Measurements from ENCODE around the gene HES3.

The HES3 gene

GRCh38 chr1:6271006-6271405 is 27.0 kb downstream of the HES3 start:
- Histone ChIP-seq H3K9me3 (ENCODE audit: insufficient read depth, low read depth, low read length) (no peaks in the 10 kb centered on the region), H3K4me3 (ENCODE audit: low read length) (no peak overlapping the region), H3K27ac (ENCODE audit: low read length) (no peak overlapping the region), H3K36me3 (ENCODE audit: insufficient read depth, low read depth, low read length) (no peaks in the 10 kb centered on the region), H3K27me3 (ENCODE audit: insufficient read depth, low read length) (no peaks in the 10 kb centered on the region), H3K9ac (ENCODE audit: low read depth, low read length) (no peak overlapping the region), H3K4me1 (ENCODE audit: insufficient read depth, low read length) (peaks cover 9% of the 10 kb centered on the region)

GRCh38 chr1:6271554-6271953 is 27.6 kb downstream of the HES3 start:
- Histone ChIP-seq H3K27ac (ENCODE audit: low read length) (no peak overlapping the region), H3K36me3 (ENCODE audit: insufficient read depth, low read depth, low read length) (no peaks in the 10 kb centered on the region), H3K4me1 (ENCODE audit: insufficient read depth, low read length) (peaks cover 13% of the 10 kb centered on the region), H3K4me3 (ENCODE audit: low read length) (no peak overlapping the region), H3K9me3 (ENCODE audit: insufficient read depth, low read depth, low read length) (no peaks in the 10 kb centered on the region), H3K9ac (ENCODE audit: low read depth, low read length) (no peak overlapping the region), H3K27me3 (ENCODE audit: insufficient read depth, low read length) (no peaks in the 10 kb centered on the region)

GRCh38 chr1:6272452-6272851 is 28.5 kb downstream of the HES3 start:
- Histone ChIP-seq H3K36me3 (ENCODE audit: insufficient read depth, low read depth, low read length) (no peaks in the 10 kb centered on the region), H3K9ac (ENCODE audit: low read depth, low read length) (no peak overlapping the region), H3K27ac (ENCODE audit: low read length) (no peak overlapping the region), H3K4me1 (ENCODE audit: insufficient read depth, low read length) (peaks cover 16% of the 10 kb centered on the region), H3K4me3 (ENCODE audit: low read length) (no peak overlapping the region), H3K9me3 (ENCODE audit: insufficient read depth, low read depth, low read length) (no peaks in the 10 kb centered on the region), H3K27me3 (ENCODE audit: insufficient read depth, low read length) (no peaks in the 10 kb centered on the region)

DNA sequence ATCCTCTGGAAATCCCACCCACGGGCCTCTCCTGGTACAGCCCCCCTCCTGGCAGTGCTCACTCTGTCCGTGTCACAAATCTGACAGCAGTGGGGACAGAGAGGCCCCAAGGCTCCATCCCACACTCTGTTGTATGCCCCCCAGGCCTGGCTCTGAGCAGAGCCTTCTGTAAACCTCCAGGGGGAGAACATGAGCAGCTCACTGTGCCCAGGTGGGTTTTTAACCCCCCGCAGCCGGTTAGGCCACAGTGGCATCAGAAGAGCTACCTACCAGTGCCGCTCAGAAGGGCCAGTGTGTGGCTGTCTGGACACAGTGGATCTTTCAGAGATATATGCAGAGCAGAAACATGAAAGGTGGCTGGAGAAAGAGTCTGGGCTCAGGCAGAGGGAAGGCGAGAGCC is 28.9 kb downstream of the HES3 start:
- no peak overlapping the region for H3K27ac ChIP-seq (ENCODE audit: low read length)
- peaks cover 16% of the 10 kb centered on the region for H3K4me1 ChIP-seq (ENCODE audit: insufficient read depth, low read length)
- no peak overlapping the region for H3K4me3 ChIP-seq (ENCODE audit: low read length)
- H3K27me3 ChIP-seq (ENCODE audit: insufficient read depth, low read length), result no peaks in the 10 kb centered on the region
- no peaks in the 10 kb centered on the region for H3K36me3 ChIP-seq (ENCODE audit: insufficient read depth, low read depth, low read length)
- no peak overlapping the region for H3K9ac ChIP-seq (ENCODE audit: low read depth, low read length)
- H3K9me3 ChIP-seq (ENCODE audit: insufficient read depth, low read depth, low read length), result no peaks in the 10 kb centered on the region

GRCh38 chr1:6273380-6273891 is 29.5 kb downstream of the HES3 start:
- H3K36me3 ChIP-seq (ENCODE audit: insufficient read depth, low read depth, low read length), result no peaks in the 10 kb centered on the region
- H3K27ac ChIP-seq (ENCODE audit: low read length), result no peak overlapping the region
- H3K27me3 ChIP-seq (ENCODE audit: insufficient read depth, low read length), result no peaks in the 10 kb centered on the region
- H3K4me3 ChIP-seq (ENCODE audit: low read length), result no peak overlapping the region
- H3K9ac ChIP-seq (ENCODE audit: low read depth, low read length), result no peak overlapping the region
- peaks cover 16% of the 10 kb centered on the region for H3K4me1 ChIP-seq (ENCODE audit: insufficient read depth, low read length)
- no peaks in the 10 kb centered on the region for H3K9me3 ChIP-seq (ENCODE audit: insufficient read depth, low read depth, low read length)

GRCh38 chr1:6274102-6274501 is 30.1 kb downstream of the HES3 start:
- Histone ChIP-seq H3K36me3 (ENCODE audit: insufficient read depth, low read depth, low read length) (no peaks in the 10 kb centered on the region), H3K4me1 (ENCODE audit: insufficient read depth, low read length) (peaks cover 16% of the 10 kb centered on the region), H3K27ac (ENCODE audit: low read length) (no peak overlapping the region)

GRCh38 chr1:6274622-6275139 is 30.7 kb downstream of the HES3 start:
- no peaks in the 10 kb centered on the region for H3K36me3 ChIP-seq (ENCODE audit: insufficient read depth, low read depth, low read length)
- H3K4me3 ChIP-seq (ENCODE audit: low read length), result no peak overlapping the region
- no peak overlapping the region for H3K9ac ChIP-seq (ENCODE audit: low read depth, low read length)
- H3K27ac ChIP-seq (ENCODE audit: low read length), result no peak overlapping the region
- H3K9me3 ChIP-seq (ENCODE audit: insufficient read depth, low read depth, low read length), result no peaks in the 10 kb centered on the region
- no peaks in the 10 kb centered on the region for H3K27me3 ChIP-seq (ENCODE audit: insufficient read depth, low read length)
- peaks cover 16% of the 10 kb centered on the region for H3K4me1 ChIP-seq (ENCODE audit: insufficient read depth, low read length)

More at GRCh38 chr1:6274102-6274501, 30.1 kb downstream of the HES3 start:
- Histone ChIP-seq H3K27me3 (ENCODE audit: insufficient read depth, low read length) (no peaks in the 10 kb centered on the region), H3K9me3 (ENCODE audit: insufficient read depth, low read depth, low read length) (no peaks in the 10 kb centered on the region), H3K9ac (ENCODE audit: low read depth, low read length) (no peak overlapping the region), H3K4me3 (ENCODE audit: low read length) (no peak overlapping the region)

GRCh38 chr1:6275826-6276782 is 32.1 kb downstream of the HES3 start:
- no peak overlapping the region for H3K9ac ChIP-seq (ENCODE audit: low read depth, low read length)
- H3K4me3 ChIP-seq (ENCODE audit: low read length), result no peak overlapping the region
- no peak overlapping the region for H3K27ac ChIP-seq (ENCODE audit: low read length)
- no peaks in the 10 kb centered on the region for H3K9me3 ChIP-seq (ENCODE audit: insufficient read depth, low read depth, low read length)
- no peaks in the 10 kb centered on the region for H3K36me3 ChIP-seq (ENCODE audit: insufficient read depth, low read depth, low read length)
- no peaks in the 10 kb centered on the region for H3K27me3 ChIP-seq (ENCODE audit: insufficient read depth, low read length)
- peaks cover 16% of the 10 kb centered on the region for H3K4me1 ChIP-seq (ENCODE audit: insufficient read depth, low read length)

GRCh38 chr1:6276811-6277555 is 33.0 kb downstream of the HES3 start:
- Histone ChIP-seq H3K36me3 (ENCODE audit: insufficient read depth, low read depth, low read length) (no peaks in the 10 kb centered on the region), H3K4me1 (ENCODE audit: insufficient read depth, low read length) (peaks cover 16% of the 10 kb centered on the region), H3K9ac (ENCODE audit: low read depth, low read length) (no peak overlapping the region), H3K27me3 (ENCODE audit: insufficient read depth, low read length) (no peaks in the 10 kb centered on the region), H3K4me3 (ENCODE audit: low read length) (no peak overlapping the region), H3K27ac (ENCODE audit: low read length) (no peak overlapping the region), H3K9me3 (ENCODE audit: insufficient read depth, low read depth, low read length) (no peaks in the 10 kb centered on the region)

GRCh38 chr1:6278263-6278662 is 34.3 kb downstream of the HES3 start:
- Histone ChIP-seq H3K9ac (ENCODE audit: low read depth, low read length) (no peak overlapping the region), H3K4me1 (ENCODE audit: insufficient read depth, low read length) (peaks cover 10% of the 10 kb centered on the region), H3K36me3 (ENCODE audit: insufficient read depth, low read depth, low read length) (no peaks in the 10 kb centered on the region)

DNA sequence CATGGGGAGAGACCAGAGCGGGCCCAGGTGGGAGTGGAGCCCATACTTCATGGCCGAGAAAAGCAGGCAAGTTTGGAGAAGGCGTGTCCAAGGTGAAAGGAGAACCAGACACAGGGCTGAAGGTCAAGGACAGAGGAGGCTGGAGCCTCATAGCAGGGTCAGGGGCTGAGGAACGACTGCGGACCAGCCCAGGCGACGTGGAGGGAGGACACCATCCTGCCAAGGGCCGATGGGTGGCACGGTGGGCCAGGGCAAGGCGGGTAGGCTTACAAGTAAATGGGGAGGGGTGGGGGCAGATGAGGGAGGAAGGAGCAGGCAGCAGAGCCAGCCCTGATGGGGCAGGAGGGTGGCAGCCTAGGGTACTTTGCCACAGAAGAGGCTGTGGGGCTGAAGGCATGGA is 35.1 kb downstream of the HES3 start:
- H3K36me3 ChIP-seq (ENCODE audit: insufficient read depth, low read depth, low read length), result no peaks in the 10 kb centered on the region

More at GRCh38 chr1:6278263-6278662, 34.3 kb downstream of the HES3 start:
- no peak overlapping the region for H3K4me3 ChIP-seq (ENCODE audit: low read length)
- no peaks in the 10 kb centered on the region for H3K9me3 ChIP-seq (ENCODE audit: insufficient read depth, low read depth, low read length)
- H3K27ac ChIP-seq (ENCODE audit: low read length), result no peak overlapping the region
- H3K27me3 ChIP-seq (ENCODE audit: insufficient read depth, low read length), result no peaks in the 10 kb centered on the region

More for the DNA sequence above, 35.1 kb downstream of the HES3 start:
- Histone ChIP-seq H3K27me3 (ENCODE audit: insufficient read depth, low read length) (no peaks in the 10 kb centered on the region), H3K4me3 (ENCODE audit: low read length) (no peak overlapping the region), H3K9ac (ENCODE audit: low read depth, low read length) (no peak overlapping the region), H3K9me3 (ENCODE audit: insufficient read depth, low read depth, low read length) (no peaks in the 10 kb centered on the region), H3K27ac (ENCODE audit: low read length) (no peak overlapping the region), H3K4me1 (ENCODE audit: insufficient read depth, low read length) (peaks cover 6% of the 10 kb centered on the region)

All from iPS-20b (cell line).